SU-DHL-6 (cell line): Measurements from ENCODE around the gene ZNF582.

Experiments
- H2AFZ ChIP-seq: fragments of 200-600 bp; sonication (generic); 2 replicates; pipeline ENCODE4 v1.6.1; 2014; ENCODE audit warnings: low read depth, mild to moderate bottlenecking, moderate library complexity, mixed read lengths, antibody characterized with exemption, low read length; ENCODE audit not compliant: severe bottlenecking
- H3F3A ChIP-seq: fragments of 200-600 bp; shearing (Covaris generic); 2 replicates; pipeline ENCODE4 v1.6.0; 2016; ENCODE audit warnings: antibody characterized with exemption, mild to moderate bottlenecking; ENCODE audit not compliant: insufficient read depth
- H3K27ac ChIP-seq: fragments of 200-600 bp; sonication (generic); 2 replicates; pipeline ENCODE4 v1.5.1; 2016; ENCODE audit warnings: low read depth, mild to moderate bottlenecking, low read length, moderate library complexity, mixed read lengths
- H3K27me3 ChIP-seq: fragments of 200-600 bp; sonication (generic), shearing (Covaris generic); 2 replicates; pipeline ENCODE4 v1.6.0; 2014; ENCODE audit warnings: mild to moderate bottlenecking, low read length
- H3K36me3 ChIP-seq: fragments of 200-600 bp; sonication (generic); 2 replicates; pipeline ENCODE4 v1.6.1; 2014; ENCODE audit warnings: mild to moderate bottlenecking, low read length, mixed read lengths
- H3K4me2 ChIP-seq: fragments of 300-600, 200-600 bp; shearing (Covaris generic), sonication (generic); 2 replicates; pipeline ENCODE4 v1.6.0; 2014; ENCODE audit warnings: low read length, low read depth, mild to moderate bottlenecking; ENCODE audit not compliant: poor library complexity, severe bottlenecking
- H3K4me3 ChIP-seq: fragments of 200-600 bp; sonication (generic); 2 replicates; pipeline ENCODE4 v1.5.1; 2014; ENCODE audit warnings: antibody characterized with exemption, low read length, mild to moderate bottlenecking, mixed read lengths; ENCODE audit not compliant: insufficient read depth, poor library complexity, severe bottlenecking
- H3K79me2 ChIP-seq: fragments of 200-600 bp; sonication (generic); 2 replicates; pipeline ENCODE4 v1.6.1; 2014; ENCODE audit warnings: mild to moderate bottlenecking, low read length, moderate library complexity; ENCODE audit not compliant: insufficient read depth
- H3K9ac ChIP-seq: fragments of 200-600 bp; sonication (generic); 2 replicates; pipeline ENCODE4 v1.7.0; 2014; ENCODE audit warnings: mild to moderate bottlenecking, low read length
- H3K9me2 ChIP-seq: fragments of 200-600 bp; sonication (generic); replicated peaks from 2 replicates; pipeline ENCODE4 v1.6.1; 2014; ENCODE audit warnings: low read length; ENCODE audit not compliant: insufficient read depth
- H3K9me3 ChIP-seq: fragments of 200-600 bp; sonication (generic); 2 replicates; pipeline ENCODE4 v1.6.1; 2014; ENCODE audit warnings: low read length, mixed read lengths; ENCODE audit not compliant: insufficient read depth
- H4K20me1 ChIP-seq: fragments of 200-600 bp; sonication (generic); 2 replicates; pipeline ENCODE4 v1.6.1; 2014; ENCODE audit warnings: low read depth, mild to moderate bottlenecking, antibody characterized with exemption, low read length, moderate library complexity, mixed read lengths
- CTCF ChIP-seq: fragments of 200-600 bp; sonication (generic); IDR thresholded peaks from one replicate; pipeline ENCODE4 v1.5.1; 2017; ENCODE audit warnings: antibody characterized with exemption, mild to moderate bottlenecking, low read length, moderate library complexity; ENCODE audit not compliant: insufficient read depth, poor library complexity, severe bottlenecking
- EZH2phosphoT487 ChIP-seq: fragments of 200-600 bp; sonication (generic), shearing (Covaris generic); conservative IDR thresholded peaks from 2 replicates; pipeline ENCODE4 v1.6.1; 2018; ENCODE audit warnings: mild to moderate bottlenecking, antibody characterized with exemption, low read length, moderate library complexity, mixed read lengths

Gene ZNF582

GRCh38 chr19:56333506-56333905 lies 59.8 kb downstream of the ZNF582 start:
- no peaks in the 10 kb centered on the region for H3K36me3 ChIP-seq
- no peak overlapping the region for H3K27ac ChIP-seq
- H3K4me2 ChIP-seq: no peak overlapping the region
- H2AFZ ChIP-seq: no peak overlapping the region
- no peak overlapping the region for H3K4me3 ChIP-seq
- no peaks in the 10 kb centered on the region for H3K27me3 ChIP-seq
- no peaks in the 10 kb centered on the region for H3K9me3 ChIP-seq
- H3K9me2 ChIP-seq: no peaks in the 10 kb centered on the region
- TF ChIP-seq EZH2phosphoT487 (no peak), CTCF (peak; percentile 86)
- H3F3A ChIP-seq: no peaks in the 10 kb centered on the region
- no peak overlapping the region for H3K9ac ChIP-seq
- H3K79me2 ChIP-seq: no peaks in the 10 kb centered on the region
- no peaks in the 10 kb centered on the region for H4K20me1 ChIP-seq
